Liver (tissue), 9 donors: ENCODE measurements around the gene PEX3. TPM values are rescaled to one million over a fixed set of nuclear protein-coding genes. Genes with fewer than 3 reads are reported as not detected.

Experiments used
- DNase-seq: peaks from one replicate; pipeline ENCODE4 v3.0.0-alpha.2; 2017; ENCODE audit warnings: low spot score
- H3K27ac ChIP-seq, 2 donors: one replicate each; pipeline ENCODE4 v1.7.0; 2013; ENCODE audit warnings: inconsistent platforms in 2 of 2, low read length in 2 of 2, control low read depth in 1 of 2, low read depth in 1 of 2, mild to moderate bottlenecking in 1 of 2
- H3K27me3 ChIP-seq, 4 donors: one replicate each; pipeline versions ENCODE4 v1.6.1 to v1.7.0; 2013; ENCODE audit warnings: low read length in 3 of 4, inconsistent platforms in 1 of 4, mild to moderate bottlenecking in 1 of 4, moderate library complexity in 1 of 4; ENCODE audit not compliant: control insufficient read depth in 4 of 4, insufficient read depth in 4 of 4
- H3K36me3 ChIP-seq, 4 donors: one replicate each; pipeline versions ENCODE4 v1.6.1 to v1.7.0; 2013; ENCODE audit warnings: low read length in 3 of 4, mild to moderate bottlenecking in 3 of 4, low read depth in 1 of 4, moderate library complexity in 1 of 4; ENCODE audit not compliant: control insufficient read depth in 4 of 4, insufficient read depth in 3 of 4
- H3K4me1 ChIP-seq, 4 donors: one replicate each; pipeline versions ENCODE4 v1.6.1 to v1.7.0; 2013; ENCODE audit warnings: low read length in 3 of 4, mild to moderate bottlenecking in 3 of 4, moderate library complexity in 1 of 4; ENCODE audit not compliant: control insufficient read depth in 4 of 4, insufficient read depth in 4 of 4
- H3K4me3 ChIP-seq, 3 donors: one replicate each; pipeline versions ENCODE4 v1.6.1 to v1.7.0; 2013; ENCODE audit warnings: low read length in 3 of 3, control low read depth in 1 of 3, low read depth in 1 of 3, mild to moderate bottlenecking in 1 of 3
- H3K9ac ChIP-seq, 2 donors: one replicate each; pipeline ENCODE4 v1.7.0; 2013; ENCODE audit warnings: low read length in 2 of 2, mild to moderate bottlenecking in 2 of 2, moderate library complexity in 2 of 2, control low read depth in 1 of 2, low read depth in 1 of 2
- H3K9me3 ChIP-seq, 4 donors: one replicate each; pipeline versions ENCODE4 v1.6.1 to v1.7.0; 2013; ENCODE audit warnings: low read length in 3 of 4; ENCODE audit not compliant: control insufficient read depth in 4 of 4
- ATF3 ChIP-seq: IDR thresholded peaks from 2 replicates; pipeline ENCODE4 v1.6.1; 2016; ENCODE audit warnings: antibody characterized with exemption
- CTCF ChIP-seq: fragments of 150-350 bp; IDR thresholded peaks from 2 replicates; pipeline ENCODE4 v1.5.1; 2017; ENCODE audit warnings: improper control_type of control experiment, low read depth, low read length; ENCODE audit not compliant: missing input control
- EGR1 ChIP-seq, 2 donors: IDR thresholded peaks; 2 replicates each; pipeline ENCODE4 v1.6.1; 2016 to 2018; ENCODE audit warnings: antibody characterized with exemption in 2 of 2, low read depth in 2 of 2
- FOXA2 ChIP-seq: IDR thresholded peaks from 2 replicates; pipeline ENCODE4 v1.6.1; 2016; ENCODE audit warnings: antibody characterized with exemption
- GABPA ChIP-seq, 2 donors: IDR thresholded peaks in 1 of 2; conservative IDR thresholded peaks in 1 of 2; 2 replicates each; pipeline ENCODE4 v1.6.1; 2016; ENCODE audit warnings: antibody characterized with exemption in 2 of 2, mild to moderate bottlenecking in 1 of 2, moderate library complexity in 1 of 2
- HNF4G ChIP-seq: IDR thresholded peaks from 2 replicates; pipeline ENCODE4 v1.6.1; 2016; ENCODE audit warnings: antibody characterized with exemption
- JUND ChIP-seq, 2 donors: IDR thresholded peaks; 2 replicates each; pipeline ENCODE4 v1.6.1; 2016; ENCODE audit warnings: antibody characterized with exemption in 2 of 2
- RXRA ChIP-seq, 2 donors: IDR thresholded peaks; 2 replicates each; pipeline ENCODE4 v1.6.1; 2017 to 2018; ENCODE audit warnings: antibody characterized with exemption in 2 of 2, mild to moderate bottlenecking in 1 of 2
- SP1 ChIP-seq: IDR thresholded peaks from 2 replicates; pipeline ENCODE4 v1.6.1; 2018; ENCODE audit warnings: antibody characterized with exemption, mild to moderate bottlenecking
- YY1 ChIP-seq: IDR thresholded peaks from 2 replicates; pipeline ENCODE4 v1.6.1; 2016; ENCODE audit warnings: antibody characterized with exemption, mild to moderate bottlenecking
- ZBTB33 ChIP-seq: IDR thresholded peaks from 2 replicates; pipeline ENCODE4 v1.6.1; 2016; ENCODE audit warnings: antibody characterized with exemption
- WGBS: extraction: QIAGEN DNeasy Blood & Tissue Kit; methylation state at CpG from one replicate; pipeline ENCODE4 v1.1.7; 2013; 5-methylcytosine and 5-hydroxymethylcytosine counted together
- polyA plus RNA-seq, 2 donors: library from polyadenylated mRNA; stranded (reverse) in 1 of 2; unstranded in 1 of 2; fragments of 200-250 nt in 1 of 2; fragments of >200 nt in 1 of 2; fragmentation: Nextera tagmentation in 1 of 2; extraction: Ambion mirVana in 1 of 2; gene quantifications; one replicate each; pipeline versions ENCODE4 v1.2.1 to v1.2.3, GENCODE V29; 2013 to 2015
- total RNA-seq, 2 donors: library from RNA; depleted of rRNA; stranded (reverse); fragments of >200 nt; gene quantifications; one replicate each; pipeline ENCODE4 v1.2.3, GENCODE V29; 2014
- TF ChIP-seq, protein P1 (sequence below): IDR thresholded peaks from 2 replicates; pipeline ENCODE4 v1.6.1; 2016; ENCODE audit warnings: antibody characterized with exemption, mild to moderate bottlenecking
- donor health status: healthy.
- donor health status: healthy.
- donor health status: healthy.
- donor health status: healthy.
- donor health status: healthy.

The PEX3 gene
- total and polyA plus RNA-seq, 4 donors, result 12.7 to 27.2 (median 15.2) TPM

- DNase-seq, result no peak
- no peaks in the 10 kb centered on the region for H3K27me3 ChIP-seq
- H3K36me3 ChIP-seq, result peaks cover 2 to 20% (median 9%) of the 10 kb centered on the region in 4 donors
- no peaks in the 10 kb centered on the region for H3K9me3 ChIP-seq
- H3K27ac ChIP-seq, result no peak overlapping the region
- no peaks in the 10 kb centered on the region for H3K4me1 ChIP-seq
- H3K4me3 ChIP-seq, result no peak overlapping the region
- 95% methylated on average over 3 of the region's 3 CpGs for WGBS
- TF ChIP-seq JUND (IDR thresholded peaks at IDR 0.05) (no peak), SP1 (no peak), RXRA (IDR thresholded peaks at IDR 0.05) (no peak), EGR1 (IDR thresholded peaks at IDR 0.05; ENCODE audit: low read depth in 2 of 2) (no peak), FOXA2 (no peak), YY1 (no peak), ZBTB33 (no peak), CTCF (no peak), GABPA (IDR thresholded peaks at IDR 0.05 in 1 of 2, conservative IDR thresholded peaks at IDR 0.05 in 1 of 2) (no peak)
- TF ChIP-seq, protein P1, sequence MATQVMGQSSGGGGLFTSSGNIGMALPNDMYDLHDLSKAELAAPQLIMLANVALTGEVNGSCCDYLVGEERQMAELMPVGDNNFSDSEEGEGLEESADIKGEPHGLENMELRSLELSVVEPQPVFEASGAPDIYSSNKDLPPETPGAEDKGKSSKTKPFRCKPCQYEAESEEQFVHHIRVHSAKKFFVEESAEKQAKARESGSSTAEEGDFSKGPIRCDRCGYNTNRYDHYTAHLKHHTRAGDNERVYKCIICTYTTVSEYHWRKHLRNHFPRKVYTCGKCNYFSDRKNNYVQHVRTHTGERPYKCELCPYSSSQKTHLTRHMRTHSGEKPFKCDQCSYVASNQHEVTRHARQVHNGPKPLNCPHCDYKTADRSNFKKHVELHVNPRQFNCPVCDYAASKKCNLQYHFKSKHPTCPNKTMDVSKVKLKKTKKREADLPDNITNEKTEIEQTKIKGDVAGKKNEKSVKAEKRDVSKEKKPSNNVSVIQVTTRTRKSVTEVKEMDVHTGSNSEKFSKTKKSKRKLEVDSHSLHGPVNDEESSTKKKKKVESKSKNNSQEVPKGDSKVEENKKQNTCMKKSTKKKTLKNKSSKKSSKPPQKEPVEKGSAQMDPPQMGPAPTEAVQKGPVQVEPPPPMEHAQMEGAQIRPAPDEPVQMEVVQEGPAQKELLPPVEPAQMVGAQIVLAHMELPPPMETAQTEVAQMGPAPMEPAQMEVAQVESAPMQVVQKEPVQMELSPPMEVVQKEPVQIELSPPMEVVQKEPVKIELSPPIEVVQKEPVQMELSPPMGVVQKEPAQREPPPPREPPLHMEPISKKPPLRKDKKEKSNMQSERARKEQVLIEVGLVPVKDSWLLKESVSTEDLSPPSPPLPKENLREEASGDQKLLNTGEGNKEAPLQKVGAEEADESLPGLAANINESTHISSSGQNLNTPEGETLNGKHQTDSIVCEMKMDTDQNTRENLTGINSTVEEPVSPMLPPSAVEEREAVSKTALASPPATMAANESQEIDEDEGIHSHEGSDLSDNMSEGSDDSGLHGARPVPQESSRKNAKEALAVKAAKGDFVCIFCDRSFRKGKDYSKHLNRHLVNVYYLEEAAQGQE, result no peak
- no peak overlapping the region for H3K9ac ChIP-seq
These were observed 28.0 kb downstream of the PEX3 start for GRCh38 chr6:143478479-143479062.

DNA sequence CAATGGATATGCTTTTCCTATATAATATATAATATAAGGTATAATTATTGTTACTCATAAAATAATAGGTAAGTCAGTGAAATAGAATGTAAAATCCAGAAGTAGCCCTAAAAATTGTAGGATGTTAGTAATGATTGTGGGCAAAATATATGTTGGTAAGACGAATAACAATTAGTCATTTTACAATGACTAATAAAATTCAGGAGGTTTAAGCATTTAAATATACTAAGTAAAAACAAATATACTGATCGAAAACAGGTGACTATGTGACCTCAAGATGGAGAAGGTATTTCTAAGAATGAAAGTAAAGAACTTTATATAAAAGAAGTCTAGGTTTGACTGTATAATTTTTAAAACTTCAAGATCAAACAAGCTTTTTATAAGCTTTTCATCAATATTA is 32.0 kb downstream of the PEX3 start:
- Histone ChIP-seq H3K9ac (no peak overlapping the region), H3K36me3 (peaks cover 0 to 12% (median 5%) of the 10 kb centered on the region in 4 donors), H3K9me3 (no peaks in the 10 kb centered on the region), H3K4me1 (no peaks in the 10 kb centered on the region), H3K27me3 (no peaks in the 10 kb centered on the region), H3K4me3 (no peak overlapping the region), H3K27ac (no peak overlapping the region)
- TF ChIP-seq, protein P1, result no peak
- TF ChIP-seq HNF4G, result no peak
- TF ChIP-seq JUND (IDR thresholded peaks at IDR 0.05), result no peak
- no peak for TF ChIP-seq ATF3
- no peak for TF ChIP-seq RXRA (IDR thresholded peaks at IDR 0.05)
- TF ChIP-seq ZBTB33, result no peak
- DNase-seq, result no peak
- 96% methylated on average over 2 of the region's 2 CpGs for WGBS
